Mucosa of gallbladder (tissue), 1 donor: ENCODE data around the gene TOR1B. TPM values are rescaled to one million over a fixed set of nuclear protein-coding genes. Genes with fewer than 3 reads are reported as not detected.
A peak's percentile ranks its signal among the peaks of the same experiment; 100 is the strongest.
"Not testable (repeated sequence)": the region's sequence is repeated elsewhere in the genome, so short reads cannot be mapped to it uniquely, and the experiment has no call there.

ENCODE experiments used
- DNase-seq: peaks from one replicate; pipeline ENCODE4 v3.0.0-alpha.2; 2020; ENCODE audit warnings: low spot score
- total RNA-seq: library from RNA; stranded (reverse); gene quantifications from one replicate; pipeline ENCODE4 v1.2.1, GENCODE V29; 2021
- donor health status: DM: no; HTN: no; CAD: no.

The TOR1B gene
- total RNA-seq, 1 donor from 2014 or later = 28.1 TPM

DNA sequence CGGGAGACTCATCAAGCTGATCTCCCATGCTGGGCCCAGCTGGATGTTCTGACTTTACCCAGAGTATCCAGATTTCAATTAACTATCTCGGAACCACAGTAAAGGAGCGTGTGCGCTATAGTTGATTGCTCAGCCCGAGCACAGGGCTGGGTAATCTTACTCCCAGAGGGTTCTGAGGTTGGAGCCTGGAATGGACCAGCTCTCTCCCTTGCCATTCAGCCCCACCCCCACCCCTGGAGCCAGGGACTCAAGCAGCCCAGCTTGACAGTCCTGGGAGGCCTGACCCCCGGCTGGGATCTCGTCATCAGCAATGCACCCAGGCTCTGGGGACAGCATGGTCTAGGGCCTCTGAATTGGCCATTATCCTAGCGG lies 26.4 kb upstream of the TOR1B start:
- no peak for DNase-seq

DNA sequence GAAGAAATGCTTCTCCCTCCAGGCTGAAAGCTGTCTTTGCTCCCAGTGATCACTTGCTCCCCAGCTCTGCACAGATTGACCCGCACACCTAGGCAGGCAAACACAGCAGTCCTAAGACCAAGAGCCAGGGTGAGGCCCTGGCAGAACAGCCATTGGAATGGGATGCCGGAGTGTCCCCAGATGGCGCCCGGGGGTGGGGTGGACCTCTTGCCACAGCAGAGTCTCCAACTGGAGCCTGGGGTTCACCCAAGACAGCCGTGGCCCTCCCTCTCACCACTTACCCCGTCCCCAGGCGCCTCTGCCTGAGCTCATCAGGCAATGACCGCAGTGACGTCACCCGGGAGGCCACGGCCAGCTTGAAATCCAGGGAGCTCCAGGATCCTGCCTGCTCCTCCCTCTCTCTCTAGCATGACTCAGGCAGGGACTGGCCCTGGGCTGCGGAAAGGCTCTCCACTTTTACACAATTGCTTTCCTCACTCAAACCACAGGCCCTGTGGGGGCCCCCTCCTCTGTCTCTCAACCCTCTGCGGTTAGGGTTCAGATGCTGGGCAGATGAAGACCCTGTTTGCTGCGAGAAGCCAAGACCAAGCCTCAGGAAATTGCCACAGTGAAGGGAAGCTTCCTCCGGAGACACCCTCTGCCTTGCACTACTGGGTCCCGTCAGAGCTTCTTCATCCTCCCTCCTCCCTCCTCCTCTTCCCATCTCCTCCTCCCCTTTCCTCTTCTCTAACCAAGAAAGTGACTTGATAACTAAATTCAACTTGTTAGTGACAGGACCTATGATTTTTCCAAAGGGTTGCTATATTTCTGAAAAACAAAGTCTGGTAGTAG lies 25.8 kb upstream of the TOR1B start:
- DNase-seq = peak; percentile 93

DNA sequence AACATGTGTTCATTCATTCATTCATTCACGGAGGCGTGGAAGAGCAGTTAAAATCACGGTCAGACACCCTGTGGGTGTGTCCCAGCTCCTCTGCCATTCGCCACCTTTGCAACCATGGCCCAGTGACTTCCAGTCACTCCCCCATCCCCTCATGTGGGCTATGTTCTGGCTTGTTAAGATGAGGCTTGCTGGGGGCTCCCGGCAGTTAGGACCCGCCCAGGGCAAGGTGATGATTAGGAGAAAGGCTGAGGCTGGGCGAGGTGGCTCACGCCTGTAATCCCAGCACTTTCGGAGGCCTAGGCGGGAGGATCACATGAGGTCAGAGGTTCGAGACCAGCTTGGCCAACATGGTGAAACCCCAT lies 25.2 kb upstream of the TOR1B start:
- no peak for DNase-seq

DNA sequence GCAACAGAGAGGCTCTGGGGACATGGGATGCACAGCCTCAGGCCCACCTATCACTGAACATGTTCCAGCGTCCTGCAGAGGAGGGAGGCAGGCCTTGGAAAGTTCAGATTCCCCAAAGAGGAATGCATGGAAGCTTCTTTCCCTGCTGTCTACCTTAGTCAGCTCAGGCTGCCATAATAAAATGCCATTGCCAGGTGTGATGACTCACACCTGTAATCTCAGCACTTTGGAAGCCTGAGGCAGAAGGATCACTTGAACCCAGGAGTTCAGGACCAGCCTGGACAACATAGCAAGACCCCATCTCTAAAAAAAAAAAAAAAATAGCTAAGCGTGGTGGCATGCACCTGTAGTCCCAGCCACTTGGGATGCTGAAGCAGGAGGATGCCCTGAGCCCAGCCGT lies 24.5 kb upstream of the TOR1B start:
- DNase-seq = no peak

DNA sequence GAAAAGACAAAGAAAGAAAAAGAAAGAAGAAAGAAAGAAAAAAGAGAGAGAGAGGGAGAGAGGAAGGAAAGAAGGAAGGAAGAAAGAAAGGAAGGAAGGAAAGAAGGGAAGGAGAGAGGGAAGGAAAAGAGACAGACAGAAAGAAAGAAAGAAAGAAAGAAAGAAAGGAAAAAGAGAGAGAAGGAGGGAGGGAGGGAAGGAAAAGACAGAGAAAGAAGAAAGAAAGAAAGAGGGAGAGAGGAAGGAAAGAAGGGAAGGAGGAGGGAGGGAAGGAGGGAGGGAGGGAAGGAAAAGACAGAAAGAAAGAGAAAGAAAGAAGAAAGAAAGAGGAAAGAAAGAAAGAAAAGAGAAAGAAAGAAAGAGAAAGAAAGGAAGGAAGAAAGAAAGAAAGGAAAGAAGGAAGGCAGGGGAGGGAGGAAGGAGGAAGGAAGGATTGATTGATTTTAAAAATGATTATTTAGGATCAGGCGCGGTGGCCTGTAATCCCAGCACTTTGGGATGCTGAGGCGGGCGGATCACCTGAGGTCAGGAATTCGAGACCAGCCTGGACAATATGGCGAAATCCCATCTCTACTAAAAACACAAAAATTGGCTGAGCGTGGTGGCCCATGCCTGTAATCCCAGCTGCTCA lies 23.3 kb upstream of the TOR1B start:
- DNase-seq = no peak

DNA sequence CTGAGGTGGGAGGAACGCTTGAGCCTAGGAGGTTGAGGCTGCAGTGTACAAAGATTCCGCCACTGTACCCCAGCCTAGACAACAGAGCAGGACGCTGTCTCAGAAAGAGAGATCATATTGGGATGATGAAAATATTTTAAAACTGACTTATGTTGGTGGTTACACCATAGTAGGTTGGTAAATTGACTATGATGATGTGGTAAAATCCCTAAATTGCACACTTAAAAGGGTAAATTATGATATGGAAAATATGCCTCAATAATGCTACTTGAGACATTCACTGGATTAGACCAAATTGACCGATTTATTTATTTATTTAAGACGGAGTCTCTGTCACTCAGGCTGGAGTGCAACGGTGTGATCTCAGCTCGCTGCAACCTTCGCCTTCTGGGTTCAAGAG lies 21.9 kb upstream of the TOR1B start:
- DNase-seq = no peak

DNA sequence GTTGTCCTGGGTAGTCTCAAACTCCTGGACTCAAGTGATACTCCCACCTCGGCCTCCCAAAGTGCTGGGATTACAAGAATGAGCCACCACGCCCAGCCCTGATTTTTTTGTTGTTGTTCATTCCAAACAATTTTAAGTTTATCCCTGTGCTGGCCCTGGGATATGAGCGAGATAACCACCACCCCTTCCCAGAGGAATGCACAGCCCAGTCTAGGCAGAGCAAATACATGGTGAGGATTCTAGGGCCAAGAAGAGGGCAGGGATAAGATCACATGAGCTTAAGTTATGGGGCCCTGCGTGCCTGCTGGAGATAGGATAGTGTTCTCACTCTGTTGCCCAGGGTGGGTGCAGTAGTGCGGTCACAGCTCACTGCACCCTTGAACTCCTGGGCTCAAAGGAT lies 21.0 kb upstream of the TOR1B start:
- no peak for DNase-seq

DNA sequence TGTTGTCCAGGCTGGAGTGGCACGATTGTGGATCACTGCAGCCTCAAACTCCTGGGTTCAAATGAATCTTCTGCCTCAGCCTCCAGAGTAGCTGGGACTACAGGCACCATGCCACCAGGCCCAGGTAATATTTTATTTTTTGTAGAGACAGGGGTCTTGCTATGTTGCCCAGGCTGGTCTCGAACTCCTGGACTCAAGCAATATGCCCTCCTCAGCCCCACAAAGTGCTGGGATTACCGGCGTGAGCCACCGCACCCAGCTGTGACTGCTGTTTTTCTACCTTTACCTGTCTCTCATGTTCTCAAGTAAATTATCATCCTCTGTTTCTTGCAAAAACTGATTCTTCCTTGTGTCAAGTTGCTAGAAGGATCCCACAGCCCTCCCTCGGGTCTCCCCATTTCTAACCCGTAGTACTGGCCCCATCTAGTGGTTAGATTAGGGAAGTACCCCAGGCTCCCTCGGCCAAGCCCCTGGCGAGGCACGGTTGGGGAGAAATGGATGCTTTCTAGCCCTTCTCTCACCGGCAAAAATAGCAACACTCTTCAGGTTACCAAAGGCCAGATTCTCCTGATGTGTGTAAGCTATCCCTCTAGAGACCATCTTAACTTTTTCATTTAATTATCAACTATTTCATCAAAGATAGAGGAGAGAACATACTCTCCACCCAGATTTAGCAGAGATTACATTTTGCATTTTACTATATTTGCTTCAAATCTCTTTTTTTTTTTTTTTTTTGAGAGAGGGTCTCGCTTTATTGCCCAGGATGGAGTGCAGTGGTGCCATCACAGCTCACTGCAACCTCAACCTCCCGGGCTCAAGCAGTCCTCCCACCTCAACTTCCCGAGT lies 19.2 kb upstream of the TOR1B start:
- DNase-seq = peak; percentile 74

DNA sequence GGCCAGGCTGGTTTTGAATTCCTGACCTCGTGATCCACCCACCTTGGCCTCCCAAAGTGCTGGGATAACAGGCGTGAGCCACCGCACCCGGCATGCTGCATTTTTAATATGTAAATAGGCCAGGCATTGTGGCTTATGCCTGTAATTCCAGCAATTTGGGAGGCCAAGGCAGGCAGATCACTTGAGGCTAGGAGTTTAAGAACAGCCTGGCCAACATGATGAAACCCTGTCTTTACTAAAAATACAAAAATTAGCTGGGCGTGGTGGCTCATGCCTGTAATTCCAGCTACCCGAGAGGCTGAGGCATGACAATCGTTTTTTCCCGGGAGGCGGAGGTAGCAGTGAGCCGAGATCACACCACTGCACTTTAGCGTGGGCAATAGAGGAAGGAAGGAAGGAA lies 18.0 kb upstream of the TOR1B start:
- DNase-seq = not testable (repeated sequence)

DNA sequence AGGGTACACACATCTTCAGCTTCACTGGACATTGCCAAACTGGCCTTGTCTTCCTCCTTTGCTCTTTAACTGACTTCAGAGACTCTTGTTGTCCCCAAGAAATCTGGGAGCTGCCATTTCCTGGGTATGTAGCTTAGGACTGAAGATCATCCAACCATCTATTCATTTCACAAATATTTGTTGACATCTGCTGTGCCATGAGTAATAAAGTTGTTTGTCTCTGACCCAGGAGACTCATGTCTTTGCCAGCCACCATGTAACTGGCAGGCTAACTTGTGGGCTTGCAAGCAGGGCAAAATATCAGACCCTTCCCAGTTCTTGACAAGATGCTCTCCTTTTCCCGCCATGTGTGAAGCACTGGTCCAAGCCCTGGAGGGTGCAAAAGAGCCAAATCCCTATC lies 17.1 kb upstream of the TOR1B start:
- DNase-seq = no peak

DNA sequence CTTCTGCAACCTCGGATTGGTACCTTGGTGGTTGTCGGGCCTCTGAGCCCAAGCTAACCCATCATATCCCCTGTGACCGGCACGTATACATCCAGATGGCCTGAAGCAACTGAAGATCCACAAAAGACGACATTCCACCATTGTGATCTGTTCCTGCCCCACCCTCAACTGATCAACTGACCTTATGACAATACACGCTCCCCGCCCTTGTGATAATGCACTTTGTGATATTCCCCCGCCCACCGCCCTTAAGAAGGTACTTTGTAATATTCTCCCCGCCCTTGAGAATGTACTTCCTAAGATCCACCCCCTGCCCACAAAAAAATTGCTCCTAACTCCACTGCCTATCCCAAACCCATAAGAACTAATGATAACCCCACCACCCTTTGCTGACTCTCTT lies 16.5 kb upstream of the TOR1B start:
- no peak for DNase-seq

DNA sequence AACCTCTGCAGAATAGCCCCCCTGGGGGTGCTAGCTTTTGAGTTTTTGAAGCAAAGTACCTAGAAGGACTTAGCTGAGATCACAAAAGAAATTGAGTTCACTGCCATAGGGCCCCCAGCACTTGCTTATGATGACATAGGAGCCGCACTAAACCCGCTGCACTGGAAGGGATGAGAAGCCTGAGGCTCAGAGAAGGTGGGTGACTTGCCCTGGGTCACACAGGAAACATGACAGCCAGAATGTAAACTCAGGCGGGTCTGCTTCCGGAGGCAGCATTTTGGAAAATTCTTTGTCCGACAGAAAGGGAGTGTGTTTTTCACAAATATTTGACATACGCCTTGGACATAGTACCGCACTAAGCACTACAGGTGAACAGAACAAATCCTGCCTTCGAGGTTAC lies 8.4 kb upstream of the TOR1B start:
- no peak for DNase-seq

DNA sequence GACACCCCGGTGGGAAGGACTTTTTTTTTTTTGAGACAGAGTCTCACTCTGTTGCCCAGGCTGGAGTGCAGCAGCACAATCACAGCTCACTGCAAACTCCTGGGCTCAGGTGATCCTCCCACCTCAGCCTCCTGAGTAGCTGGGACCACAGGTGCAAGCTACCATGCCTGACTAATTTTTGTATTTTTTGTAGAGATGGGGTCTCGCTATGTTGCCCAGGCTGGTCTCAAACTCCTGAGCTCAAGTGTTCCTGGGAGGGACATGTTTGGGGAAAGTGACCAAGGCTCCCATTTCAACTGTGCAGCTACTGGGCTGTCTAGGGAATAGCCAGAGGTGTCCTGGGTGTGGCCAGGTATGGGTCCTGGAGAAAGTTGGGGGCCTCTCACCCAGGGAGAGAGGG lies 7.0 kb upstream of the TOR1B start:
- DNase-seq = not testable (repeated sequence)

DNA sequence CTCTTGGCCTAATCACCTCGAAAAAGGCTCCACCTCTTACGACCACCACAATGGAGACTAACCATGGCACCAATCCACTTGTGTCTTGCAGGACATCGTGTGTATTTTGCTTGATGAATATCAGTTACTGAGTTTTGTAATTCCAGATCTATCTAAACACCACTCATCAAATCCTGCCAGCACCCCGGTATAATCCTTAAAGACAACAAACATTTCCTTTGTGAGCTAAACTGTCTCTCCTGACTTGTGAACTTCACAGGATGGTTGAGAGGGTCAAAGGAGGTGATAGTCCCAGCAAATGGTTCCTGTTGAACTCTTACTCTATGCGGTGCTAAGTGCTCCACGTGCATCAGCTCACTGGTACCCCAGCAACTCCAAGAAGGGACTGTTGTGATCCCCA lies 4.0 kb upstream of the TOR1B start:
- DNase-seq = no peak

DNA sequence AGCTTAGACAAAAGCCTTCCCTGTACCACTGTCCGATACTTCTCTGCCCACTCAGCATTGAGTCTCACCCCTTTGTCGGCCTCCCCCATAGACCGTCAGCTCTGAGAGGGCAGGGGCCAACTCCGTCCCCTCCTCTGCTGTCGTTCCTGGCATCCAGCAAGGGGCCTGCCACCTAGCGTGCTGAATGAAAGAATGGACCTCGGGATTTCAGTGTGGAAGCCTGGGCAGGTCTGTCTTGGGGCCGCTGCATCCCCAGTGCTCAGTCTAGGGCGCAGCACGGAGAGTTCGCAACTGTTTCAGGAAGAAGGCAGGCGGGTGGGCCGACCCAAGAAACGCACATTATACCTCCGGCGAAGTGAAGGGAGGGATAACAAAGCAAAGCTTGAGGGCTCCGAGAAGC lies 1.5 kb upstream of the TOR1B start:
- DNase-seq = no peak

DNA sequence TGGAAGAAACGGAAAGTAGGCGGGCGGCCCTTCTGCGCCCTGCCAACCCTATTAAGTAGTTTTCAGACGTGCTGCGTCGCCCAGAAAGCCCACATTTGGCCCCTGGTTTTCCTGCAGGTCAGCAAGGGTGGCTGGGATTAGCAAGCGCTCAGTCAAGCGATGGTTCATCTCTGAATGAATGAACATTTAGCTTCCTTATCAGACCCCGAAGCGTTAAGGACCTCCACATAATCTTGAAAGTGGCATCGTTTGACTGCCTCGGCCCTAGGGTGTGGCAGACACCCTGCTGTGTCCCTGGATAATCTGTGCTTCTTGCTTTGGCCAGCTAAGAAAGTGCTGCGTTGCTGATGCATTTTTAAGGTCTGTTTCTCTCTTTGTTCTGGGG lies 684 bp downstream of the TOR1B start:
- no peak for DNase-seq

DNA sequence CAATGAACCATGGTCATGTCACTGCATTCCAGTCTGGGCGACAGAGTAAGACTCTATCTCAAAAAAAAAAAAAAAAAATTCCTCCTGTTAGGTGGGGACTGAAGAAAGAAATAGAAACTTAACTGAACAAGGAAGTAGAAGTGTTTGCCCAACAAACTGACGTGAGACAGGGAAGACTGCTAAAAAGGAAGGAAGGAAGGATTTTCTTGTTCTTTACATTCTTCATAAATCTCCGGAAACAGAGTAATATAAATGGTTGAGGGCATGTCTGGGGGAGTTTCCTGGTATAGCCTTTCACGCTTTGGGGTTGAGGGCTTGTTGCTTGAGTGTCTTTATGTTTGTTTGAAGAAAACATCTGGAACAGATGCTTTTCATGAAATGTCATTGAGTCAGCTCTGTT lies 3.1 kb downstream of the TOR1B start:
- DNase-seq = no peak

DNA sequence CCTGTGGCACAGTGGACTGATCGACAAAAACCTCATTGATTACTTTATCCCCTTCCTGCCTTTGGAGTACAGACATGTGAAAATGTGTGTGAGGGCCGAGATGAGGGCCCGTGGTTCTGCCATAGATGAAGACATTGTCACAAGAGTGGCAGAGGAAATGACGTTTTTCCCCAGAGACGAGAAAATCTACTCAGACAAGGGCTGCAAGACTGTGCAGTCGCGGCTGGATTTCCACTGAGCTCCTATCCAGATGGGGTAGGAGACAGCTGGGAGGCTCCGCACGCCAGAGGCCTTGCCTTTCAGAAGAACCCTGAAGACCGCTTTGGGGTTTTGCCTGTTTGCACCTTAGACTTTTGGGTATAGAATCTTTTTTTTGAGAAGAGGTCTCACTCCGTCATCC lies 6.4 kb downstream of the TOR1B start:
- no peak for DNase-seq

DNA sequence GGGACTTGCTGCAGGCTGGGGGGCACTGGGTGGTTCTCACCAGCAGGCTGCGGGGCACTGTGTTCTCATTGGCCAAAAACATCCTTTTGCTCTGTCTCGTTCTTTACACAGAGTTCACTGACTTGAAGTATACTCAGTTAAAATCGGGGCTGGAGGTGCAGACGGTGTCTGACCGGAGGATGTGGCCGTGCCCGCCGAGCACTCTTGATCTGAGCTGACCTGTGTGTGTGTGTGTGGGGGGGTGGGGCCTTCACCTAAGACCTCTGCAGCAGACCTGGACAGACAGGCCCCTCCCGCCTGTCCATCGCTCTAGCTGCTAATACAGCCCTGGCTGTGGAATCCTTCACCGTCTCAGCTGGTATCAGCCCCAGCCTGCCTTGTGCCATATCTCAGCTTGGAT lies 7.1 kb downstream of the TOR1B start:
- DNase-seq = no peak

DNA sequence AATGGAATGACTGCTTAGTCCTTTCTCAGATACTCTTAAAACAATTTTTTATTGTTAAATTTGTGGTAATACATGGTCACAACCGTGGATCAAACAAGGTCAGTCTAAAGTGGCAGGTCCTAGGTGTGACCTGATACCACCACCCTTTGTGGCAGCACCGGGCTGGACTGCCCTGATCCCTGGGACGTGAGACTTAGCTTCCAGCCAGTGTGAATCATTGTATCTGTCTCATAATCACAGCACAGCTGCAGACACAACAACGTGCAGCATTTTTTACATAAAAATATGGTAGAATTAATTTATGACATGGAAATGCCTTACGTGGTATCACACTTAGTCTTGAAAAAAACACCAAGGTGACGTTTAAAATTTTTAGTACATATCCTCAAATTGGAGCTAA lies 7.8 kb downstream of the TOR1B start:
- no peak for DNase-seq

DNA sequence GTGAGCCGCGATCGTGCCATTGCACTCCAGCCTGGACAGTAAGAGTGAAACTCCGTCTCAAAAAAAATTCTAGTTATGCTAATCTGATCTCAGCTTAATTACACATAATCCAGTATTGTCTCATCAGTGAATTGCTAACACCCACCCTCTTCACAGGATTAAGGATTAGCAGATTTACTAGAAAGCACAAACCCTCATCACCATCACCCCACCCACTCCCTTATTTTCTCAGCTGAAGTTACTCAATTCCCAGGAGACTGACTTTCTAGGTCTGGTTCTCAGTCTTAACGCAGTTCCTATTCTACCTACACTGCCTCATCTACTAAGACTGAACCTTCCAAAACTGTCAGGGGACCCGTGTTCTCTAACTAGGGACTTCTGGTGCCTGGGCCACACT lies 9.0 kb downstream of the TOR1B start:
- DNase-seq = no peak

DNA sequence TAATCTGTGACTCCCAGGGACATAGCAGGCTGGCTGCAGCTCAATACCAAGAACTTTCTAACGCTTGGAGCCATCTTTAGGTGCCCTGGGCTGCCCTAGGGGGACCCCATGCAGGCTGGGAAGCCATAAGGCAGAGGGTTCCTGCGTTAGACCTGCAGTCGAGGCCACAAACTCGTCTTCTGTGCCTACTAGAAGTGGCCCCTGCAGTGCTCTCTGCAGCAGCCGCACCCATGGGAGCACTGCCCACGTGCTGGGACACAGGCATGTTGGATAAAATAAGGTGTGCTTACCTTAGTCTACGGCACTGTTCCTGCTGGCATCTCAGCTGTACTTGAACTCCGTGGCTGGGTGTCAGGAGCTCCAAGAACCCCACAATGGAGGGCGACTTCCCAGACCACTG lies 9.4 kb downstream of the TOR1B start:
- no peak for DNase-seq

DNA sequence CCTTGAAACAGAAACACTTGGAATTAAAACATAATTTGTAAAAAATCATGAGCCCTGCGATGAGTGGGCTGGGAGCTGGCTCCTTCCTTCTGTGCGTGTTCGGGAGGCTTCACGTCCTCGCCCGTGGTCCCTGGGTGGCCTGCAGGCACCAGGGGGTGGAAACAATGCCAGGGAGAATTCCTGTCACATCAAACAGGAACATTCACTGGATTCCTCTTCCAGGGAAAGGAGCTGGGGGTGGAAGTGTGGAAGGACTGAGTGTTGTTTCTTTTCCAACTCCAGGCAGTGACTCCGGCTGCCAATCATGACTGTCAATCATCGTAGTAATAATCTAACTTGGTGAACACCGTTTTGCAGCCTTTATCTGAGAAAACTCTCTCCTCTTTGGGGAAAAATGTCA lies 10.7 kb downstream of the TOR1B start:
- no peak for DNase-seq
